ENCODE measurements around the gene SCPEP1.

DNA sequence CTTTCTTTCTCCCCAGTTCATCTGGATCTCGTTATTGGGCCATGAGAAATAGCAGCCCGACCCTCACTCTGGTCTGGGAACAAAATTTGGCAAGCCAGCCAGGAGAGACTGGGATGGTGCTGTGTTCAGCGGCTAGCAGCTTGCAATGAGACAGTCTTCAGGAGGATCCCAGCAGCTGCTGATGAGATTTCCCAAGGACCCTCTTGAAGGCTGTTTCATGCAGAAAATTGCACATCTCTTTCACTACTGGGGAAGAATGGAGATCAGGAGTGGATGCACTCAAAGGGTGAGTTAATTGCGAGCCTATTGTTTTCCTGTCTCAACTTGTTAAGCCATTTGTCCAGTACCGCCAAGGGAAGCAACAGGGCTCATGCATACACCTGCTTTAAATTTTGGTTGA is 11.6 kb upstream of the SCPEP1 start:
- TF ChIP-seq, protein P1, sequence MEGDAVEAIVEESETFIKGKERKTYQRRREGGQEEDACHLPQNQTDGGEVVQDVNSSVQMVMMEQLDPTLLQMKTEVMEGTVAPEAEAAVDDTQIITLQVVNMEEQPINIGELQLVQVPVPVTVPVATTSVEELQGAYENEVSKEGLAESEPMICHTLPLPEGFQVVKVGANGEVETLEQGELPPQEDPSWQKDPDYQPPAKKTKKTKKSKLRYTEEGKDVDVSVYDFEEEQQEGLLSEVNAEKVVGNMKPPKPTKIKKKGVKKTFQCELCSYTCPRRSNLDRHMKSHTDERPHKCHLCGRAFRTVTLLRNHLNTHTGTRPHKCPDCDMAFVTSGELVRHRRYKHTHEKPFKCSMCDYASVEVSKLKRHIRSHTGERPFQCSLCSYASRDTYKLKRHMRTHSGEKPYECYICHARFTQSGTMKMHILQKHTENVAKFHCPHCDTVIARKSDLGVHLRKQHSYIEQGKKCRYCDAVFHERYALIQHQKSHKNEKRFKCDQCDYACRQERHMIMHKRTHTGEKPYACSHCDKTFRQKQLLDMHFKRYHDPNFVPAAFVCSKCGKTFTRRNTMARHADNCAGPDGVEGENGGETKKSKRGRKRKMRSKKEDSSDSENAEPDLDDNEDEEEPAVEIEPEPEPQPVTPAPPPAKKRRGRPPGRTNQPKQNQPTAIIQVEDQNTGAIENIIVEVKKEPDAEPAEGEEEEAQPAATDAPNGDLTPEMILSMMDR (IDR thresholded peaks at IDR 0.05) = no peak
- no peak for TF ChIP-seq EP300 (IDR thresholded peaks at IDR 0.05)
